Activated CD4-positive, alpha-beta T cell treated with anti-CD3 and anti-CD28 coated beads for 1 hour (primary cell): Measurements from ENCODE around the gene NPTX1.
"Not testable (repeated sequence)": the region's sequence is repeated elsewhere in the genome, so short reads cannot be mapped to it uniquely, and the experiment has no call there.

ENCODE experiments used
- DNase-seq: peaks from one replicate; pipeline ENCODE4 v3.0.0-alpha.2; 2020

Gene NPTX1

GRCh38 chr17:80475910-80476876 lies at the start of gene NPTX1:
TSS of gene NPTX1 (minus strand) at chr17:80476607. CDS start at chr17:80476446, 161 bp downstream.
- no peak for DNase-seq

- DNase-seq, result no peak
Observed at GRCh38 chr17:80523956-80524712, 47.7 kb upstream of the NPTX1 start.

- DNase-seq, result no peak
Observed at GRCh38 chr17:80523054-80523744, 46.8 kb upstream of the NPTX1 start.

- DNase-seq, result no peak
Observed at GRCh38 chr17:80520810-80521455, 44.5 kb upstream of the NPTX1 start.

GRCh38 chr17:80519091-80519781 lies 42.8 kb upstream of the NPTX1 start:
- no peak for DNase-seq

- no peak for DNase-seq
Observed at GRCh38 chr17:80518392-80518791, 42.0 kb upstream of the NPTX1 start.

- DNase-seq, result no peak
Observed at GRCh38 chr17:80517641-80518040, 41.2 kb upstream of the NPTX1 start.

GRCh38 chr17:80516171-80516932 lies 39.9 kb upstream of the NPTX1 start:
- no peak for DNase-seq

GRCh38 chr17:80513892-80514291 lies 37.5 kb upstream of the NPTX1 start:
- DNase-seq, result no peak

GRCh38 chr17:80513201-80513600 lies 36.8 kb upstream of the NPTX1 start:
- DNase-seq, result no peak

GRCh38 chr17:80512233-80512632 lies 35.8 kb upstream of the NPTX1 start:
- no peak for DNase-seq

- DNase-seq, result no peak
Observed at GRCh38 chr17:80511222-80512180, 35.1 kb upstream of the NPTX1 start.

GRCh38 chr17:80510772-80511171 lies 34.4 kb upstream of the NPTX1 start:
- no peak for DNase-seq

GRCh38 chr17:80510132-80510531 lies 33.7 kb upstream of the NPTX1 start:
- DNase-seq, result no peak

- no peak for DNase-seq
Observed at GRCh38 chr17:80509311-80509710, 32.9 kb upstream of the NPTX1 start.

- no peak for DNase-seq
Observed at GRCh38 chr17:80507965-80508364, 31.6 kb upstream of the NPTX1 start.

- not testable (repeated sequence) for DNase-seq
Observed at GRCh38 chr17:80507177-80507576, 30.8 kb upstream of the NPTX1 start.

GRCh38 chr17:80504686-80505413 lies 28.4 kb upstream of the NPTX1 start:
- no peak for DNase-seq

- no peak for DNase-seq
Observed at GRCh38 chr17:80503921-80504320, 27.5 kb upstream of the NPTX1 start.
